T-helper 2 cell treated with Interferon-gamma antibody and Interleukin-4, amounts not matched to agents 5 μg/mL and 100 μg/mL, for 36 hours (primary cell): Measurements from ENCODE around the gene SNX1.

Experiments
- DNase-seq: peaks from one replicate; pipeline ENCODE4 v3.0.0; 2021; ENCODE audit warnings: low spot score
- H3K27ac Mint-ChIP-seq: one replicate; pipeline ENCODE4 v1.8.0; 2021; ENCODE audit warnings: mild to moderate bottlenecking, mixed read lengths
- H3K27me3 Mint-ChIP-seq: one replicate; pipeline ENCODE4 v1.8.0; 2021; ENCODE audit warnings: low read depth, mixed read lengths
- H3K36me3 Mint-ChIP-seq: one replicate; pipeline ENCODE4 v1.8.0; 2021; ENCODE audit warnings: low read depth, mixed read lengths
- H3K4me1 Mint-ChIP-seq: one replicate; pipeline ENCODE4 v1.8.0; 2021; ENCODE audit warnings: low read depth, mixed read lengths
- H3K4me3 Mint-ChIP-seq: one replicate; pipeline ENCODE4 v1.8.0; 2022; ENCODE audit warnings: mild to moderate bottlenecking, moderate library complexity, mixed read lengths
- H3K9me3 Mint-ChIP-seq: one replicate; pipeline ENCODE4 v1.8.0; 2021; ENCODE audit warnings: mixed read lengths

Gene SNX1

DNA sequence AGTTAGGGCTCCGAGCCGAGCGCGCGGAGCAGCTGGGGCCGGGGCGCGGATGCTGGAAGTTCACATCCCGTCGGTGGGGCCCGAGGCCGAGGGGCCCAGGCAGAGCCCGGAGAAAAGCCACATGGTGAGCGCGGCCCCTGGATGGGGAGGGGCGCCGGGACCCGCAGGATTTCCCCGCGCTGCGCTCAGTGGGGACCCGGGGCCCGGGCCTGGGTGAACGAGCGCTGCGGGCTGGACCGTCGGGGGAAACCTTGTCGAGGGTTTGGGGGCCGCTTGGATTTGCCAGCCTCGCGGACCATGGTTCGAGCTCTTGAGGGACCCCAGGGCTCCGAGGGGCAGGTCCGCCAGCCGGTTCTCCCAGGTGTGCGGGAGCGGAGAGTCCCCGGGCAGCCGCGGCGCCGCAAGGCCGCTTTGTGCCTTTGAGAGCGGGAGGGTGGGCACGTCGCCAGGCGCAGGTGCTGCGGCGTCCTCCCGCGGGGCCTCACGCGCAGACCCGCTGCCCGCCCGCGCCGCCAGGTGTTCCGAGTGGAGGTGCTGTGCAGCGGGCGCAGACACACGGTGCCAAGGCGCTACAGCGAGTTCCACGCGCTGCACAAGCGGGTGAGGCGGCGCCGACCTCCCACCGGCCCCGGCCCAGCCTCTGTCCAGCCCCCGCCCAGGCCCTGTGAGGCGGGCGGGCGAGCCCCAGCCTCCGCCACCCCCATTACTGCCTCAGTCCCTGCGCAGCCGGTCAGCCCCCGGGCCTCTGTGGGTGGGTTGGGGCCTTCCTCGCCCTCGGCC is 56.1 kb downstream of the SNX1 start, which contains the start of gene SNX22:
SNX22 (plus strand) TSS at position 5 of the 780 bp plus-strand sequence; CDS start at position 50, 45 bp downstream.
- Mint-ChIP-seq H3K36me3 (peaks cover 22% of the 10 kb centered on the region), H3K4me1 (peaks cover 16% of the 10 kb centered on the region), H3K27me3 (peaks cover 3% of the 10 kb centered on the region), H3K27ac (peak within 1 kb of the TSS; percentile 55), H3K9me3 (no peaks in the 10 kb centered on the region), H3K4me3 (peak within 1 kb of the TSS; percentile 87)
- no peak for DNase-seq

DNA sequence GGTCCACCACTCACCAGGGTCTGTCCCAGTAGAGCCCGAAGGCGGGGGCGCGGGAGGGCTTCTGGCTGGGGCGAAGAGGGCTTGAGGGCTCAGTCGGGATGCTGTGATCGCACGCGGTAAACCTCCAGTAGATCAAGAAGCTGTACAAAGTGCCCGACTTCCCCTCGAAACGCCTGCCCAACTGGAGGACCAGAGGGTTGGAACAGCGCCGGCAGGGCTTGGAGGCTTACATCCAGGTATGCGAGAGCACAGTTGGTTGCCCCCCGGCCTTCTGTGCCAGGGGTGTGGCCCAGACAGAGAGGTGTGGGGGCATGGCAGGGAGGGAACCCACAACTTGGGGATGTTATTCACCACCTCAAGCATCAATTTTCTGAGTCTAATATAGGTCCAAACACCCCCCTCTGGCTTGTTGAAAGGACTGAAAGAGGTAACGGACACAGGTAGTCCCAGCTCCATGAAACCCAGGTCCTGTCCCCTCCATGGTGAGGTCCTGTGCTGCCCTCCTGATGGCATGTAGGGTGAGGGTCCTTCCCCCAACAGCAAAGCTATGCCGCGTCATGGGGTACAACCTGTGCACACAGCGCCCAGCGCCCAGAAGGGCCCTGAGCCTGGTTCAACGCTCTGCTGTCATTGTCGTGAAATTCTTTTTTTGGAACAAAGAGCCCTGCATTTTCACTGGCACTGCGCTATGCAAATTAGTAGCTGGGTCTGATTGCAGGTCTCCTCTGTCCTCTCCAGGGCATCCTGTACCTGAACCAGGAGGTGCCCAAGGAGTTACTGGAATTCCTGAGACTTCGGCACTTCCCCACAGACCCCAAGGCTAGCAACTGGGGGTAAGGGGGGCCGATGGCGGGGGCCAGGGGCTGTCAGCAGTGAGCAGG is 57.0 kb downstream of the SNX1 start:
- peaks cover 31% of the 10 kb centered on the region for H3K36me3 Mint-ChIP-seq
- H3K27ac Mint-ChIP-seq = no peak overlapping the region

DNA sequence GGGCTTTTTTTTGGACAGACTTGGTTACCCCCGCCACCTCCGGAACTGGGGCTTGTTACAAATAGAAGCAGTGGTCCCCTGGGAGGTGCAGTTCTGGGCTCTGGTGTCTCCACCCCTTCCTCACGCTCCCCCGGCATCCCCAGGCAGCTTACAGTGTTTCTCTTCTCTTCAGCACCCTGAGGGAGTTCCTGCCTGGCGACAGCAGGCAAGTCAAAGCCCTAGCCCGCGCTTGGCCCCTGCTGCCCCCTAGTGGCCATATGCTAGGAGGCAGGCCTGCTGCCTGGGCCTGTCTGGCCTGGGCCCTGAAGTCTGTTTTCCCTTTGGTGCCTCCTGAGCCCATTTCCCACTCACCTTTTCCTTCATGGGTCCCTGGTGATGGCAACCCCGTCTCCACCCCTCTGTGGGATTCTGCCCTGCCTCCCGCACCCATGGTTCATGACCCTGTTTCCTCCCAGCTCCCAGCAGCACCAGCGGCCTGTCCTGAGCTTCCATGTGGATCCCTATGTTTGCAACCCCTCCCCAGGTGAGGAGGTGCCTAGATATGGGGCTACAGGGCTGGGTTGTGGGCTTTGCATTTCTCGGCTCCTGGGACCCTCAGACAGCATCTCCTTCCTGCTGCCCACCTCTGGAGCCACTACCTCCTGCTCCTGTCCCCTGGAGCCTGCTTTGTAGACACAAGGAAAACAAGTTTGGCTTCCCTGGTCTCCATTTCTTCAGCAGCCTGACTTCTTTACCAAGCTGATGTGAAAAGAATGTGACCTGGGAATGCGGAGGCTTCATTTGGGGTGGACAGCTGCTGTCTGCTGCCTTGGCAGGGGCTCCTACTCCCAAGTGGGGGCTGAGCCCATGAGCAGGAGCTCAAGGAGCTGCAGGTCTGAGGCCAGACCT is 57.9 kb downstream of the SNX1 start:
- Mint-ChIP-seq H3K4me1 (peaks cover 21% of the 10 kb centered on the region), H3K9me3 (no peaks in the 10 kb centered on the region), H3K4me3 (peak overlapping the region; percentile 76), H3K27me3 (peaks cover 3% of the 10 kb centered on the region), H3K36me3 (peaks cover 39% of the 10 kb centered on the region), H3K27ac (peak overlapping the region; percentile 50)
- peak; percentile 86 for DNase-seq

More for the DNA sequence above, 57.0 kb downstream of the SNX1 start:
- DNase-seq = no peak
- peaks cover 3% of the 10 kb centered on the region for H3K27me3 Mint-ChIP-seq
- no peaks in the 10 kb centered on the region for H3K9me3 Mint-ChIP-seq
- peak overlapping the region; percentile 49 for H3K4me3 Mint-ChIP-seq
- H3K4me1 Mint-ChIP-seq = peaks cover 16% of the 10 kb centered on the region

DNA sequence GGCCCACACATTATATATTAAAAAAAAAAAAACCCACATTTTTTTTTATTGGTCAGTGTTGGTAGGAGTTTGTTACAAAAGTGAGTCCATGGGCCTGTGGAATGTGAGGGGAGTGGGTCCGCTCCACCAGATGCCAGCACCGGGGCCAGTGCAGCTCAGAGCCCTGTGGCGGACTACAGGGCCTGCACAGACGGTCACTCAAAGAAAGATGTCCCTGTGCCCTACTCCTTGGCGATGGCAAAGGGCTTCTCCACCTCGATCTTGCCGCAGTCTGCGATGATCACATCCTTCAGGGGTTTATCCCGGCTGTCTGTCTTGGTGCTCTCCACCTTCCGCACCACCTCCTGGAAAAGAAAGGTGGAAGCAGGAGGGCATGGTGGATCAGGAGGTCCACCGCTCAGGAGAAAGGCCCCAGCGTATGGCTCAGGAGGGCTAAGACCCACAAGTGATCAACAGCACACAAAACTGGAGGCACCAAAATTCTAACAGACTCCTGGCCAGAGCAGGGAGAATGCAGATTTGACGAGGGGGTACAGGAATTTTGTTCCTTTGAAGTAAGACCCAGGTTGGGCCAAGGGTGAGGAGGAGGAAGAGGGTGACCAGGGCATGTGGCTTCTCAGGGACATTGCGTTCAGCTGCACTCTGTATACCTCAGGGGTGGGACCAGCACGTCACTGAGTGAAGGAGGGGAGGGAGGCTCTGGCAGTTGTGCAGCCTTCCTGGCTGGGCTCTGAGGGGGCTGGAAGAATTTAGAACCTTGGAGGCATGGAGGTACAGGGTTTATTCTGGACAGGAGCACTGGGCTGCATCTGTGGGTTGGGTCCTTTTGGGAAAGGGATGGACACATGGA is 60.2 kb downstream of the SNX1 start:
- H3K4me1 Mint-ChIP-seq = peaks cover 24% of the 10 kb centered on the region
- no peak for DNase-seq
- H3K4me3 Mint-ChIP-seq = no peak overlapping the region
- H3K9me3 Mint-ChIP-seq = no peaks in the 10 kb centered on the region
- H3K36me3 Mint-ChIP-seq = peaks cover 54% of the 10 kb centered on the region
- H3K27ac Mint-ChIP-seq = no peak overlapping the region
- peaks cover 3% of the 10 kb centered on the region for H3K27me3 Mint-ChIP-seq

DNA sequence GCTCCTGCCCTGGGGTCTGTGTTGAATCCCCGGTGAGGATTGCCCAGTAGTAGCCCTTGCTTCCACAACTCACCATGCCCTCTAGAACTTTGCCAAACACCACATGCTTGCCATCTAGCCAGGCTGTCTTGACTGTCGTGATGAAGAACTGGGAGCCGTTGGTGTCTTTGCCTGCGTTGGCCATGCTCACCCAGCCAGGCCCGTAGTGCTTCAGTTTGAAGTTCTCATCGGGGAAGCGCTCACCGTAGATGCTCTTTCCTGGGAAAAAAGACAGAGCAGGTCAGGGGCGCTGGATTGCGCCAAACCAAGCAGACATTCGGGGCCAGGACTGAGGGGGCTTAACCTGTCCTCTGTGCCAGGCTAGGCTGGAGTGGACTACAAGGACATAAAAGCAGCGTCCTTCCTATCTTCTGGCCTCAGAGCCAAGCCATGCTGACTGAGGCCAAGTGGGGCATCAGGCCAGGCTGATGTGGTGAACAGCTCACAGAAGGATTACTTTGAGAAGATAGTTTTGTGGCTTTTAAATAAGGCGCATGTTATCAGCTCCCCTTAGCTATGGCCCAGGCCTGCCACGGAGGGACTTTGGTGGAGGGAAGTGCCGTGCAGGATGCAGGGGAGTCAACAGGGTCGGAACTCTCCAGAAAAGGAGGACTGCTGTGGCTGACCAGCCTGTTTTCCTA is 61.0 kb downstream of the SNX1 start:
- H3K4me3 Mint-ChIP-seq = no peak overlapping the region

DNA sequence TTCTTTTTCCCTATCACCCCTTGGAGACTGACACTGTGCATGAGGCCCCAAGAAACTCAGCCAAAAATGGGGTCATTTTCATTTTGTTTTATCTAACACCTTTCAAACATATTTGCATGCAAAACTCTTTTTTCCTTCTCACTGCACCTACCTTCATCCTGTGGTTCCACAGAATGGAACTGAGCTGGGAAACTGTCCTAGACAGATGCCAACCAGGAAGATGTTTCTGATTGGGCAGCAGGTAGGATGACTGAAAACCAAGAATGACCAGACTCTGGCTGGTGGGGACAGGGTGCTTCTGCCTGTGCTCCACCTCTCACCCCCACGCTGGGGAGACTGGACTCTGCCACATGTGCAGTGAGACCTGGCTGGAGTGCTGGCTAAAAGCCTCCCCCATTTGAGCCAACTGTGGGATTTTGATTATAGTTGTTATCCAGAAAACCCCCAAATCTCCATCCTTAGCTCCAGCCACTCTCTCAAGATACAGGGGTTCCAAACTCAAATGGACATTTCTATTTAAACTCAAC is 61.9 kb downstream of the SNX1 start:
- no peak overlapping the region for H3K4me3 Mint-ChIP-seq

More for the DNA sequence above, 61.0 kb downstream of the SNX1 start:
- H3K27ac Mint-ChIP-seq = no peak overlapping the region
- no peaks in the 10 kb centered on the region for H3K9me3 Mint-ChIP-seq
- peaks cover 56% of the 10 kb centered on the region for H3K36me3 Mint-ChIP-seq
- peaks cover 25% of the 10 kb centered on the region for H3K4me1 Mint-ChIP-seq
- peaks cover 3% of the 10 kb centered on the region for H3K27me3 Mint-ChIP-seq
- no peak for DNase-seq

DNA sequence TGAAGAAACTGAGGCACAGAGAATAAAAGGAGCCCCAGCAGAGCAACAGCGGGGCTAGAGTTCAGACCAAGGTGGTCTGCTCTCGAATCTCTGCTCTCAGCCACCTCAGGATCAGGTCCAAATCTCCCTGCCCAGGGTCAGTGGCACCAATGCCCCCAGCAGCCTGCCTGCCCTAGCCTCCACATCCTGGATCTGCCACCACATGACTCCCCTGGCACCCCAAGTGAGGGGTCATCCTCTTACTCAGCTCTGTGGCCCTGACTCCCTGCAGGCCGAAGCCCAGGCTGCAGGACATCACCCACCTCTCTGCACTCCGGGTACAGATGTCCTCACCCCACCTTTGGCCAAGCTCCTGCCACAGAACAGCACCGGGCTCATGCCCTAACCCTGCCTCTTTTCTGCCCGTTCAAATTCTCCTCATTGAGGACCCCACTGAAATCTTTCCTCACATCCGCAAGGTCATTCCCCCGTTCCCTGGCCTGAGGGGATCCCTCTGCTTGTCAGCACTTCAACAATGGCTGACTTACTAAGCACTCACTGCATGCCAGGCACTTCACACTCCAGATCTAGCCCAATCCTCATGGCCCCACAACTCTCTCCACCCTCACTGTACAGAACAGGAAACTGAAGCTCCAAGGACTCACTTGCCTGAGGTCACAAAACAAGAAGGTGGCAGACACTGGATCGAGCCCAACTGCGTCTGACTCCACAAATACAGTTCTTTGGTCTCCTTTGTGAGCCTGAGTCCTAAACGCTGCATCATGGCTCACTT is 62.8 kb downstream of the SNX1 start:
- peak overlapping the region; percentile 33 for H3K27ac Mint-ChIP-seq
- no peaks in the 10 kb centered on the region for H3K9me3 Mint-ChIP-seq
- peaks cover under 1% of the 10 kb centered on the region for H3K27me3 Mint-ChIP-seq
- DNase-seq = no peak
- H3K4me1 Mint-ChIP-seq = peaks cover 29% of the 10 kb centered on the region
- peak overlapping the region; percentile 15 for H3K4me3 Mint-ChIP-seq
- H3K36me3 Mint-ChIP-seq = peaks cover 60% of the 10 kb centered on the region

More for the DNA sequence above, 61.9 kb downstream of the SNX1 start:
- peaks cover 62% of the 10 kb centered on the region for H3K36me3 Mint-ChIP-seq
- peak overlapping the region; percentile 7 for H3K27ac Mint-ChIP-seq
- H3K9me3 Mint-ChIP-seq = no peaks in the 10 kb centered on the region
- H3K27me3 Mint-ChIP-seq = peaks cover 3% of the 10 kb centered on the region
- no peak for DNase-seq
- H3K4me1 Mint-ChIP-seq = peaks cover 29% of the 10 kb centered on the region

DNA sequence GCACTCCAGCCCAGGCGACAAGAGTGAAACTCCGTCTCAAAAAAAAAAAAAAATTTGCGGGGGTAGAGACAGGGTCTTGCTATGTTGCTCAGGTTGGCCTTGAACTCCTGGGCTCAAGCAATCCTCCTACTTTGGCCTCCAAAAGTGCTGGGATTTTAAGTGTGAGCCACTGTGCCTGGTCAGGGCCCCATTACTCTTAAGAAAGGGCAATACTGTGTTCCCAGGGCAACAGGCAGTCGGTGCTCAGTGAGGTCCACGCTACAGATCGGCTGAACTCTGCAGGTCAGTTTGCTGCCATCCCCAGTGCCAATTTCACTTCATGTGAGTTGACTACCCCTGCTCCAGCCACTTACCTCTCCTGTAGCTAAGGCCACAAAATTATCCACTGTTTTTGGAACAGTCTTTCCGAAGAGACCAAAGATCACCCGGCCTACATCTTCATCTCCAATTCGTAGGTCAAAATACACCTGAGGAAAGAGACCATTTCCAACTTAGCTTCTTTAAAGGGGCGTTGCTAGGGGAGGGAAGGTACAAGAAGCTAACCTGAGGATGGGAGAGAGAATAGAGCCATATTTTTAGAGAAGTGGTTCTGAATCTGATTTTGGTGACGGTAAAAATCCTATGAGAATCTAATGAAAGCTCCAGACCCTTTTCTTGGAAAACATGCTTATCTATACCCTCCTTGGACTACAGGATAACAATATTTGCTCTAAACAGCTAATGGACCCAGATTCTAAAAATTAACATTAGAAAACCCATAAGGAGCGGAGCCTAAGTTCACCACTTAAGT is 66.1 kb downstream of the SNX1 start:
- H3K9me3 Mint-ChIP-seq = no peaks in the 10 kb centered on the region
- peaks cover 40% of the 10 kb centered on the region for H3K36me3 Mint-ChIP-seq
- H3K27me3 Mint-ChIP-seq = no peaks in the 10 kb centered on the region
- peak overlapping the region; percentile 96 for H3K4me3 Mint-ChIP-seq
- peaks cover 44% of the 10 kb centered on the region for H3K4me1 Mint-ChIP-seq
- no peak for DNase-seq
- H3K27ac Mint-ChIP-seq = peak overlapping the region; percentile 88

DNA sequence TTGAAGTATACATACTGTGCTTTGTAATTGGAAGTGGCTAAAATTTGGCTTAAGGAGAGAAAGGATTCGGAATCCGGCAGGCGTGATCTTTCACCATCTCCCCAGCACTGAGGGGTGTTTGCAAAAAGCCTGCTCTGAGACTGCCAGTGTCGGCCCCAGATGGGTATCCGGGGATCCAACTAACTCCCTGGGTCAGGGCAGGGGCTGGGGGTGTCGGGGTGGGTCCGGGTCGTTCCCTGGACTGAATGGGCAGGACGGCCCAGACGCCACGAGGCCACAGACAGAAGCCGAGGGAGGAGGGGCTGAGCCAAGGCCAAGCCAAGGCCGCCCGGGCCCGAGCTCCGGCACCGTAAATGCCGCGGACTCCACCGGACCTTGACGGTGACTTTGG is 66.7 kb downstream of the SNX1 start:
- peaks cover 46% of the 10 kb centered on the region for H3K4me1 Mint-ChIP-seq

DNA sequence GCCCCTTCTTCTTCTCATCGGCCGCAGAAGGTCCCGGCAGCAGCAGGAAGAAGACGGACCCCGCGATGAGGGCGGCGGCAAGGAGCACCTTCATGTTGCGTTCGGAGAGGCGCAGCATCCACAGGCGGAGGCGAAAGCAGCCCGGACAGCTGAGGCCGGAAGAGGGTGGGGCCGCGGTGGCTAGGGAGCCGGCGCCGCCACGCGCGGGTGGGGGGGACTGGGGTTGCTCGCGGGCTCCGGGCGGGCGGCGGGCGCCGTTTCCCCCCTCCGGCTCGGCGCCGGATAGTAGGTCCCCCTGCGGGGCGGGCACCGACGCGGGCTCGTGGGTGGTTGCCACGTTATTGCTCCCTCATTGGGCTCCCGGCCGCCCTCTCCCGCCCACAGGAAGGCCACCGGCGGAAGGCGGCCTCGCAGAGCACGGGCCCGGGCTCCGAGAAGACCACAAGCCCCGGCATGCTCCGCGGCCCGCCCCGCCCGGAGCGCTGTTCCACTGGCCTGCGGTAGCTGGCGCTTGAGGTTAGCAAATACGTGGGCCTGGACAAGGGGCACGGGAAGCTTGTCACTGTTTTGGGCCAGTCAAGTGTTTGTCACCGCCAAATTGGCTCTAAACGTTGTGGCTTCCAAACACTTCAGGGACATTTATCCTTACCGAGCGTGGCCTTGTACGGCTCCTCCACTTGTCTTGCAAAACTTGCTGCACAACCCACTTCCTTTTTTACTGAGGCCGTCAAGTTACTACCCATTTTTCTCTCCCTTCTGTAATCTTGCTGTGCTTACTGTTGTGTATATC is 67.3 kb downstream of the SNX1 start, which contains the start of gene PPIB:
PPIB (minus strand) TSS at position 154 of the 790 bp plus-strand sequence; CDS start at position 118, 36 bp downstream.
- Mint-ChIP-seq H3K27ac (peak within 1 kb of the TSS; percentile 96), H3K4me1 (peaks cover 43% of the 10 kb centered on the region), H3K9me3 (no peaks in the 10 kb centered on the region), H3K4me3 (peak within 1 kb of the TSS; percentile 96), H3K27me3 (no peaks in the 10 kb centered on the region), H3K36me3 (peaks cover 28% of the 10 kb centered on the region)
- DNase-seq = peak; percentile 99

More for the DNA sequence above, 66.7 kb downstream of the SNX1 start:
- H3K4me3 Mint-ChIP-seq = peak overlapping the region; percentile 96
- no peaks in the 10 kb centered on the region for H3K9me3 Mint-ChIP-seq
- H3K27ac Mint-ChIP-seq = peak overlapping the region; percentile 88
- no peaks in the 10 kb centered on the region for H3K27me3 Mint-ChIP-seq
- DNase-seq = no peak
- H3K36me3 Mint-ChIP-seq = peaks cover 34% of the 10 kb centered on the region
